Astrocyte of the spinal cord (primary cell): ENCODE measurements around the gene NCMAP.
A peak's percentile ranks its signal among the peaks of the same experiment; 100 is the strongest.
"Not testable (repeated sequence)": the region's sequence is repeated elsewhere in the genome, so short reads cannot be mapped to it uniquely, and the experiment has no call there.

Experiments used
- DNase-seq: peaks from one replicate; pipeline ENCODE4 v3.0.0; 2011; ENCODE audit warnings: low read depth, low spot score
- H3K4me3 ChIP-seq: 2 replicates; pipeline ENCODE4 v1.5.1; 2011; ENCODE audit warnings: low read depth, mild to moderate bottlenecking, low read length, moderate library complexity
- in situ Hi-C: cut with HindIII; loops from 2 replicates; pipeline ENCODE4 v1.10.0; 2017; ENCODE audit warnings: low sequenced_read_pairs
- TF ChIP-seq, protein P1 (sequence below): IDR thresholded peaks from 2 replicates; pipeline ENCODE4 v1.5.1; 2012; ENCODE audit warnings: low read depth, mild to moderate bottlenecking, low read length, inconsistent platforms

The NCMAP gene

DNA sequence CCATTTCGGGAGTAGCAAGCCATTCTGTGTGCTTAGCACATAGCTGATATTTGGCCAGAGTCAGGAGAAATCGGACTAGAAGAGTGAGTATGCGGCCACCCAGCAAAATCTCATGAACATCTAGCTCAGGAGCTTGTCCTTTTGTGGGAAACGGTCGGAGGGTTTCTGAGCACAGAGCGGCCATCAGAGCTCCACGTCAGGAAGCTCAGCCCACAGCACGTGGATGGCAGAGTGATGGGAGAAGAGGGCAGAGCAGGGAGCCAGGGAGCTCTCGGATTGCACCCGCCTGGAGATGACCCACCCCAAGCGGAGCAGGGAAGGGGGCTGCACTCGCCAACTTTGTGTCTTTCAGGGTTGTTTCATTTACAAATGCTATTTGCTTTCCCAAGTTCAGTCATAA is 39.4 kb upstream of the NCMAP start:
- no peak for DNase-seq
- no peak overlapping the region for H3K4me3 ChIP-seq
- TF ChIP-seq, protein P1, sequence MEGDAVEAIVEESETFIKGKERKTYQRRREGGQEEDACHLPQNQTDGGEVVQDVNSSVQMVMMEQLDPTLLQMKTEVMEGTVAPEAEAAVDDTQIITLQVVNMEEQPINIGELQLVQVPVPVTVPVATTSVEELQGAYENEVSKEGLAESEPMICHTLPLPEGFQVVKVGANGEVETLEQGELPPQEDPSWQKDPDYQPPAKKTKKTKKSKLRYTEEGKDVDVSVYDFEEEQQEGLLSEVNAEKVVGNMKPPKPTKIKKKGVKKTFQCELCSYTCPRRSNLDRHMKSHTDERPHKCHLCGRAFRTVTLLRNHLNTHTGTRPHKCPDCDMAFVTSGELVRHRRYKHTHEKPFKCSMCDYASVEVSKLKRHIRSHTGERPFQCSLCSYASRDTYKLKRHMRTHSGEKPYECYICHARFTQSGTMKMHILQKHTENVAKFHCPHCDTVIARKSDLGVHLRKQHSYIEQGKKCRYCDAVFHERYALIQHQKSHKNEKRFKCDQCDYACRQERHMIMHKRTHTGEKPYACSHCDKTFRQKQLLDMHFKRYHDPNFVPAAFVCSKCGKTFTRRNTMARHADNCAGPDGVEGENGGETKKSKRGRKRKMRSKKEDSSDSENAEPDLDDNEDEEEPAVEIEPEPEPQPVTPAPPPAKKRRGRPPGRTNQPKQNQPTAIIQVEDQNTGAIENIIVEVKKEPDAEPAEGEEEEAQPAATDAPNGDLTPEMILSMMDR: no peak
- in situ Hi-C loops: no loop called here

DNA sequence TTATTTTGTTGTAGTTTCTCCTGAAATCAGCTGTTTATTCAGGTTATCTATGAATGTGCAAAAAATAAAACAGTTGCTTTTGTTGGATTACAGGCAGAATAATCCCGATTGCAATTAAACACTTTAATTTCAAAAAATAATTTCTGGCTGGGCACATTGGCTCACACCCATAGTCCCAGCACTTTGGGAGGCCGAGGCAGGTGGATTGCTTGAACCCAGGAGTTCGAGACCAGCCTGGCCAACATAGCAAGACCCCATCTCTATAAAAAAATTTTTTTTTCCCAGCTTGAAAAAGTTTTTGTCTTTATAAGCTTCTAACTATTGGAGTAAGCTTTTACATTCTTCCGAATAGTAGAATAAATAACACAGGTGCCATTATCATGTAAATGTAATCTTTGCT is 38.0 kb upstream of the NCMAP start:
- H3K4me3 ChIP-seq: no peak overlapping the region
- DNase-seq: no peak
- TF ChIP-seq, protein P1: no peak
- in situ Hi-C loops: no loop called here

DNA sequence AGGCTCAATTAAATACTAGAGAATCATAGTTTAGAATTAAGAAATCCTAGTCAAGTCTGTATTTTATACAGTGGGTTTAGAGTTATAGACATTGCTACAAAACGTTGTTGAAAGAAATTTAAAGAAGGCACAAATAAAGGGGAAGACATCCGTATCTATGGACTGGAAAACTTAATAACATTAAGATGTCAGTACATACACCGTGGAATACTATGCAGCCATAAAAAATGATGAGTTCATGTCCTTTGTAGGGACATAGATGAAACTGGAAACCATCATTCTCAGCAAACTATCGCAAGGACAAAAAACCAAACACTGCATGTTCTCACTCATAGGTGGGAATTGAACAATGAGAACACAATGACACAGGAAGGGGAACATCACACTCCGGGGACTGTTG is 35.6 kb upstream of the NCMAP start:
- in situ Hi-C loops, H3K4me3 ChIP-seq, DNase-seq: not testable (repeated sequence)

DNA sequence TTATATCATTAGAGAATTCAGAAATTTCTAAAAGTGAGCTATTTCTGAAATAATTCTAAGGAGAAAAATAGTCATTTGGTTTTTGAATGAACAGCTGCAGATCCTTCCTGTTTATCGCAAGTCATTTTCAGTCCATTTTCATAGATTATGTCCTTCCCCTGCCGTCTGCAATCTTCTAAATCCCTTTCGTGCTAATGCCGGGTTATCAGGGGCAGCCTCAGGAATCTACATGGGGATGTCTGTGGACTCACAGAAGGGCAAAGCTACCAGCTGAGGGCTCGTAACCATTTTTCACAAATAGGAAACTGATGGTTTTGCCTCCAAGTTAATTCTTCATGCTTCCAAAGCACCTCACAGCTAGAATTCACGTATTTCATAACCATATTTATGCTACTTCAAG is 30.3 kb upstream of the NCMAP start:
- no peak for DNase-seq
- in situ Hi-C loops: no loop called here
- no peak overlapping the region for H3K4me3 ChIP-seq
- TF ChIP-seq, protein P1: no peak

DNA sequence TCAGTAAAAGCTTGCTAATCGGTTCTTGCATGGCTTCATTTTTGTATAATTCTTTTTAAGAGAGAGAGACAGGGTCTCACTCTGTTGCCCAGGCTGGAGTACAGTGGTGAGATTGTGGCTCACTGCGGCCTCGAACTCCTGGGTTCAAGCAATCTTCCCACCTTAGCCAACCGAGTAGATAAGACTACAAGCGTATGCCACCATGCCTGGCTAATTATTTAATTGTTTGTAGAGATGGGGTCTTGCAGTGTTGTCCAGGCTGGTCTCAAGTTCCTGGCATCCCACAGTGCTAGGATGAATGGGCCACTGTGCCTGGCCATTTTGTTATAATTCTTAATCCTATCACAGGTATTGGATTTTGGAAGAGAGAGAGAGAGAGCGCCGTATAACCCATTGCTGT is 29.8 kb upstream of the NCMAP start:
- no peak overlapping the region for H3K4me3 ChIP-seq
- in situ Hi-C loops: no loop called here
- DNase-seq: no peak
- TF ChIP-seq, protein P1: no peak

DNA sequence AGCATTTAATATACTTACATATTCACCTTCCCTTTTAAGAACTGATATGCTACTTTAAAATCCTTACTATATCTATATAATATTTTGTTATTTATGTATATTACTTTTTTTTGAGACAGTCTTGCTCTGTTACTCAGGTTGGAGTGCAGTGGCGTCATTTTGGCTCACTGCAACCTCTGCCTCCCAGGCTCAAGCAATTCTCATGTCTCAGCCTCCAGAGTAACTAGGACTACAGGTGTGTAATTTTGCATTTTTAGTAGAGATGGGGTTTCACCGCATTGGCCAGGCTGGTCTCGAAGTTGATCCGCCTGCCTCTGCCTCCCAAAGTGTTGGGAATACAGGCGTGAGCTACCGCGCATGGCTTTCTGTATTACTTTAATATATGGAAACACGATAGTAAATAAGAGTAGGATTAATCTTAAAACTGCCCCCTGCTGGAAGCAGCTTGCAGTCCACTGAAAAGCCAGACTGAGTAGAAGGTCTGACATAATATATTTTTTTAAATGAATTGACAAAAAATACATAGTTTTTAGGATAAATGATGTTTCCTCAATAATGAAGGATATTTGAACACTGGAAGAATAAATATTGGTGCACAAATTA is 28.8 kb upstream of the NCMAP start:
- no peak overlapping the region for H3K4me3 ChIP-seq
- TF ChIP-seq, protein P1: peak; percentile 62
- in situ Hi-C loops: no loop called here
- peak; percentile 7 for DNase-seq

DNA sequence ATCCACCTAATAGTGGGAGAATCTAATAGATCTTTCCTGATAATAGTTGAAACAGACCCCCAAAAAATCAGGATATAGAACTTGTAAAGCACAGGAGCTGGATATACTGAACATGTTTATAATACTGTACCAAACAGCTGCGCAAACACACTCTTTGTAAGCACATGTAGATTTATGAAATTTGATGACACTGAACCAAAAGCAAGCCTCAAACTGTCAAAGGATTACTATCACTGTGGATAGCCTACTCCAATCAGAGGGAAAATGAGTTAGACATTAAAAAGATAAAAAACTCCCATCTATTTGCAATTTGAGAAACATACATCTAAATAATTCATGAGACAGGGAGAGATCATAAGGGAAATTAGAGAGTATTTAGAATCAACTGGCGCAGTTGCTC is 27.1 kb upstream of the NCMAP start:
- no peak for DNase-seq
- TF ChIP-seq, protein P1: no peak
- no peak overlapping the region for H3K4me3 ChIP-seq
- in situ Hi-C loops: no loop called here

DNA sequence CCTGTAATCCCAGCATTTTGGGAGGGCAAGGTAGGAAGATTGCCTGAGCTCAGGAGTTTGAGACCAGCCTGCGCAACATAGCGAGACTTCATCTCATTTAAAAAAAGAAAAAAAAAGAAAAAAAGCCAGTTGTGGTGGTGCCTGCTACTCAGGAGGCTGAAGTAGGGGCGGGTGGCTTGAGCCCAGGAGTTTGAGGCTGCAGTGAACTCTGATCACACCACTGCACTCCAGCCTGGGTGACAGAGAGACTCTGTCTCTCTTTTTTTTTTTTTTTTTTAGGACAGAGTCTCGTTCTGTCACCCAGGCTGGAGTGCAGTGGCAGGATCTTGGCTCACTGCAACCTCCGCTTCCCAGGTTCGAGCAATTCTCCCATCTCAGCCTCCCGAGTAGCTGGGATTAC is 26.6 kb upstream of the NCMAP start:
- H3K4me3 ChIP-seq, in situ Hi-C loops, DNase-seq: not testable (repeated sequence)
